Fibroblast of skin of right biceps (primary cell): ENCODE results near the gene EML4.
A peak's percentile ranks its signal among the peaks of the same experiment; 100 is the strongest.

ENCODE experiments used
- DNase-seq: peaks from one replicate; pipeline ENCODE4 v3.0.0-alpha.2; 2013

Gene EML4

DNA sequence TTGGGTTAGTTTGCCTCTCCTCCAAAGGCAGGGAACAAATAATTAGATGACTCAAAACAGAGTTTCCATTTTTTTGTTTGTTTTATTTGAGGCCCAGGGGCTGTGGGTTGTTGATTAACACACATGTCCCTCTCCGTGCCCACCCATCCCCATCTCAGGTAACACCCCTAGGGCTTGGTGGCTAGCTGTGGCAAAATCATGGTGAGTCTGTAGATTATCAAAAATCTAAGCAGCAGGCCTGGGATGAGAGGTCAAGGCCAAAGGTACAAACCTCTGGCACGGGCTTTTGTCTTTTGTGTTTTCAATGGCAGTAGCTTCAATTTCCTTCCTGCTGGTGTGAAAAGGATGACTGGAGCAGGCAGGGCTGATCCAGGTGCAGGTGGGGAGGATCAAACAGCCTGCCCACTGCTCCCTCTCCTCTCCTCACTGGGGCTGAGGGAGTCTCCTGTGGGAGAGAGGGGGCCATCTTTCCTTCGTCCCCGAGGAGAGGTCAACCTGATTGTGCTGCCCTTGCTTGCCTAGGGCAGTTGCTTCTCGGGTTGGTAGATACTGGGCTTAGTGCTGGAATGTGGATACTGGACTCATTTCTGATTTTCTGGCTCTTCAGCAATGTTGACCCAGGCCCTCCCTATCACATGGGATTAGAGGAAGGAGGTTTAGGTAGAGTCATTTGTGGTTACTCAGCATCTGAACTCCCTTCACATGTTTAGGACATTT is 31.9 kb upstream of the EML4 start:
- no peak for DNase-seq

DNA sequence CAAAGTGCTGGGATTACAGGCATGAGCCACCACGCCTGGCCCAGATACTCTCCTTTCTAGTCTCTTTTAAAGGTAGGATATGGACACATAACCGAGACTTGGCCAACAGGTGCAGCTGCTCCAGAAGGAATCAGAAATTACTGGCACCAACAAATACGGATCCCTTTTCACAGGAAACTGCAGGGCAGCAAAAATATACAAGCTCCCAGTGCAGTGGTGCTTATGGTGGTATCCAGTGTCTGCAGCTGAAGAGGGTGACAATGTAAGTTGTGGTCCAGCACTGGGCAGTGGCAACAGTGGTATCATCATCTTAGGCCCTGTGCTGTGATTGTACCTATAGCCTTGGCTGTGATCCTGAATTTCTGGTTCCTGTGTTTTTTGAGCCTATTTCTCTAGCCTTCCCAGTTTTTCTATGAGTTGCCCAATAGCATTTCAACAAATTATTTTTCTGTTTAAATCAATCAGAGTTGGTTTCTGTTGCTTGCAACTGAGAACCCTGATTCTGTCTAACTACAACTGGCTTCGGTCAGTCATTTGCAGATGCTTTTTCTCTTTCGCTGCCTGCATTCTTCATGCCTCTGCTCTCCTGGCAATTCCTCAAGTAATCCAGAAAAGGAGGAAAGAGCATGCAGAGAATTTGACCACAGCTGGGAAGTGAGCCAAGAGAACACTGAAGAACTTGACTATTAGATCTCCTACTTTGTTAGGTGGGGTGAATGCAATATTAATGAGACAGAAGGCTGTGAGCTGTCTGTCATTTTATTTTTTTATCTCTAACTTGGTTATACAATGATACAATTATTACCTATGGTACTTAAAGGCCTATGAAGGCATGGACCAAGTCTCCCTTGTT is 30.8 kb upstream of the EML4 start:
- DNase-seq: peak; percentile 100

DNA sequence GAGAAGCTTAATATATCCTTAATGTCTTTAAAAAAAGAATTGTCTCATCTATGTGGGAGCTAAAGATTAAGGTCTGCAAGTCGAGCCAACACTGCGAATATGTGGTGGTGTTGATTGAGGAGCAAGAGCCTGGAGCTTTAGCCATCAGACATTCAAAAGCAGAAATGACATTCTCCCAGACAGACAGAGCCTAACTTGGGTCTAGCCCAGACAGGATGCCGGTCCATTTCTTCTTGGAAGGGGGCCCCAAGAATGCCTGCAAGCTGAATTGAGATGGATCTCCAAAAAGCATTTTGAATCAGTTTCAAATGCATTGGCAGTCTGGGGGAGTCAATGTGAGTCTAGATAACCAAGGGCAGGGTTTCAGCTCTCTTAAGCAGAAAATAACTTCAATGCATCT is 30.1 kb upstream of the EML4 start:
- peak; percentile 46 for DNase-seq

DNA sequence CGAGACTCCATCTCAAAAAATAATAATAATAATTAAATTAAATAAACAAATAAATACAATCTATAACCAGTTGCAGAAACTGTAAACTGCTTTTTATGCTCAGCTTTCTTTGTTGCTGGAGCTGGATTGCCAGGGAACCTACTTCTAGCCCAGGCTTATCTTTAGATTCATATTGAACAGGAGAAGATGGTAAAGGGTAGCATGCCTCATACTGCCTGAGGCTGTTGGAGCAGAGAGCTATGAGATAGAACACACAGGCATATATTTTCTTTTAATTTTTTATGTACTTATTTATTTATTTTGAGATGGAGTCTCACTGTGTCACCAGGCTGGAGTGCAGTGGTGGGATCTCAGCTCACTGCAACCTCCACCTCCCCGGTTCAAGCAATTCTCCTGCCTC is 28.7 kb upstream of the EML4 start:
- no peak for DNase-seq

DNA sequence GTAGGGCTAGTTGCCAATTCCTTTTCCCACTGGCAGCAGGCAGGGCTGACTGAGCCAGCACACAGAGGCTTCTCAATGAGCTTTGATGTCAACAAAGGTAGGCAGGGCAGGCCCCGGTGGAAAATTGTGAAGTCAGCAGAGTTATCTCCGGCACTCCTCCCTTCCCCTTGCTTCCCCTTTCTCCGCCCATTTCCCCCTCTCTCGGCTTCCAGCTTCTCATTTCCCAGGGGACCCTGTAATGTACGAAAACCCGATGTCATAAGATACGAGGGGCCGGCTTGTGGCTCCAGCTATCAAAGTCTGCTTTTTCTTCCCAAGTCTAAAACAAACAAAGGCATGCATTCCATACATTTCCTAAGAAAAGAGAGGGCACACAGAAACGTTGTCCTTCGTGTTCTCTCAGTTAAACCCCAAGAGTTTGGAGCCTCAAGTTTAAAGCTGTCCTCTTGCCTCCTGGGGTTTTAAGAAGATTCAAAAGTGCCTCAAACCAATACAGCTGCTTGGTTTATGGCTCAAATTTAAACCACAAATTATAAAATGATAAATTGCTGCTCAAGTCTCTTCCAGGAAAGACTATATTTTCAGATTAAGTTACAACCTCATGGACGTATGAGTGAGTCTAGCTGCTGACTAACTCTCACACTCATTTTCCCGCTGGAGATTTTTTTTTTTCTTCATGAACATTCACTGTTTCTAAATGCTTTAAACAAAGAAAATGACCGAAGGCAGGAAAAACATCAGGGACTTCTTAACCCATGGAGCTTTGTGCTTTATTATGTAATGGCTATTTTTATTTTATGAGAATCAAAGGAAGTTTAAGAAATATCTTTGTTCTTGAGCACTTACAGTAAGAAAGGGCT is 27.2 kb upstream of the EML4 start:
- peak; percentile 98 for DNase-seq

DNA sequence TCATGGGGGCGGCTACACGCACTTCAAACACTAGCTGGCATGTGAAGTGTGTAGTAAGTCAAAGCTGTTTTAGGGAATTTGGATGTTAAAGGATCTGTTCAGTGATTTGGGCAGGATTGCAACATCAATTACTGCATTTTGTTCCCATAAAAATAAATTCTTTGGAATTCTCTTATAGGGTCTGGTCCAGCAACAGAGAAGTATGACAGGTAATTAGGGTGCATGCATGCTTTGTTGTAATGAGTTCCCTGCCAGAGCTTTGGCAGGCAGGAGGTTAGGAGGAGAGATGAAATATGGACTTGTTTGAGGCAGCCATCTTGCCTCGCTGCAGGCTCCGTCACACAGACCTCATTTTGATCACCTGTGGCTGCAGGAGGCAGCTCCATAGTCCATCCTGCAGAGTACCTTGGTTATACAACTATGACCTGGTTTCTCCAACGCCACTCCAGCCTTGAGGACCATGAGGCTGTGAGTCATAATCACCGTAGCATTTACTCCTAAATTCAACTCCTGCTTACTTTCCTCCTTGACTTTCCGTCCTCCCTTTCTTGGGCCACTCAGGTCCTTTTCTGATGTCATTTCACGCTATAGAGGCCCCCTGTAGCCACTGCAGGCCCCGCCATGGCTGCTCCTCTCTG is 26.5 kb upstream of the EML4 start:
- DNase-seq: no peak

DNA sequence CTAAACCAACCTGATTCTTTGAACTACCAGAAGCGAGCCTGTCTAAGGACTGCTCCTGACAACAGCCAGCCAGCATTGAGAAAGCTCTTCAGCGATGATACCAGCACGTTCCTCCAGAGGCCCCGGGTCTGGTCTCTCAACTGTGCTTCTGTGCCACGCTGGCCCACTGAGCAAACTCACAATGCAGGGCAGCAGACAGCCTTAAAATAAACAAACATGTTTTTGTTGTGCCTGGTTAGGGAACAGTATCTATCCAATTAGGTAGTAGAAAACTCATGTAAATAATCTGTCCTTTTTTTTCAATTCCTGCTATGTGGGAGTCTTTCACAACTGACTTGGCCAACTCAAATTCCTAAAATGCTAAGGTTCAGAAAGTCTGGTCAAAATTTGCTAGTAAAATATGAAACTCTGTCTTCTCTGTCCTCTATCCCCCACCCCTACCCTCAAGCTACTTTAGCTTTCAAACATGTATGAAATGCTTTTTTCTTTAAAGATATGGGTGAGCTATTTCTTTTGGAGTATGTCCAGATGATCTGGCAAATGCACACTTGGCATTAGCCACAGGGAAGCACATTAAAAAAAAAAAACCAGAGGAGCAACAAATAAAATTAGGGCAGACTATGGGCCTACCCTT is 21.4 kb upstream of the EML4 start:
- peak; percentile 68 for DNase-seq

DNA sequence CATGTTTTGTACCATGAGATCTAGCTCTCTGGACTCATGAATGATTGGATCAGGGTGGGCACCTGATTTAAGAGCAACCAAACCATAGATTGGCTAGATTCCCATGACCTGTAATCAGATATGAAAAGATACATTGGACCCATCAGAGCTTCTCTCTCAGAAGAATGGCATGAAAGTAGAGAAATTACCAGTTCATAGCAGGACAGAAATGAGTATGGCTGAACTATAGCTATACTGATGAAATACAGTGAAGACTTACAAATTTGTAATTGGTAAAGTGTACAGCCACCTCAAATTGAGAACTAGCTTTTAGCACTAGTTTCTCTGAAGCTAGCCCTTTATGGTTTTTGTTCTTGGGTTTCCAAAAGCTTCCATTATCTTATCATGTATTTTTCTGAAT is 19.0 kb upstream of the EML4 start:
- no peak for DNase-seq

DNA sequence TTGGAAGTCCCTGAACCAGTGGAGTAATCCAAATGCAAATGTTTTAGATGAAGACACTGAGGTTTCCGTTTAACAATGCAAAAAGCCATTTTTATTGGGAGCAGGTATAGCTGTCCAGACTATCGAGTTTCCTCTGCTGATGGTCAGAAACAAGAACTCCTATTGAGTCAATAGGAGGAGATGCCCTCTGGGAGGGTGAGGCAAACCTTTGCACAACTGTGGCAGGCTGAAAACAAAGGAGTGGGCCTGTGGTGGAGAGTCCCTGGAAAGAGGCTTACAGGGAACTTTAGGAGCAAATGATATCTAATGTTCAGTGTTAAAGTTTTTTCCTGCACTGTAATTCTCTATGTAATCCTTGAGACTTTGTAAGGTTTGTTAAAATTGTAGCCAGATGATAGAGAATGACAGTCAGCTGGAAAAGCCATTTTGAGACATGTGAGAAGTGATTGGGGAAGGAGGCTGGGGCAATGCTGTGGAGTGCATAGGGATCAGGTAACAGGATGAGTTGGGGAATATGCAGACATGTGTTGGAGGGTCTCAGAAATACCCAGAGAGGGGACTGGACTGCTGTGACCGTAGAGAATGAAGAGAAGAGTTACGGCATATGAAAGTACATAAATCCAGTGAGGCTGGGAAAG is 15.1 kb upstream of the EML4 start:
- no peak for DNase-seq

DNA sequence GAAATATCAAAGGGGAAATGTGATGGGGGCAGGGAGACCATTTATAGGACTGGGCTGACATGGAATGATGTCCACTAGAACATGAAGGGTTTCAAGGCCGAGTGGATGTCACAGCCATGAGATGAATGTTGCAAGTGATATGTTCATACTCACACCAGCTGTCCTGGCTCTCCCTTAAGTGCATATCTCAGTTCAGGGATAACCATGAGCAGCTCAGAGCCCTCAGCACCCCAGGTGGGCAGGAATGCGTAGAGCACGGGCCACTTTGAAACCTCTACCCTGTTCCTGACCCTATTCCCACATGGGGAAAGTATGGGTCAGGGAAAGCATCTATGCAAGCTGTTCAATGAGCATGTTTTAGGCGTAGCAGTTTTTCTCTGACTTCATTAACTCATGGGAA is 12.4 kb upstream of the EML4 start:
- DNase-seq: no peak

DNA sequence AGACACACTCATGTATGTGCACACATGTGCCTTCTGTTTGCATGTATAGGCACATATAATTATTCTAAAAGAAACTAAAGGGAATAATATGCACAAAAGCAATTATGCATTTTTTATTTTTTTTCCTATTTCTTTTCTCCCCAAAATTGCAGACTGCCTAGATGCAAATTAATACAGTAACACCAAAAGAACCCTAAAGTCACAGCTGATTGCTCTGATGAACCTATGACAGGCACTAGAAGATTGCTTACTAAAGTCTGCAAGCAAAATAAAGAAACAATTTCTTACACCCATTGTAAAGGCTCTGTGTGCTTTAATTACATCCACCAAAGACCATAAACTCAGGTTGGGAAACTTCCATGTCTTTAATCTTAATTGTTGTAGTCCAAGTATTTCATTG is 7.7 kb upstream of the EML4 start:
- no peak for DNase-seq

DNA sequence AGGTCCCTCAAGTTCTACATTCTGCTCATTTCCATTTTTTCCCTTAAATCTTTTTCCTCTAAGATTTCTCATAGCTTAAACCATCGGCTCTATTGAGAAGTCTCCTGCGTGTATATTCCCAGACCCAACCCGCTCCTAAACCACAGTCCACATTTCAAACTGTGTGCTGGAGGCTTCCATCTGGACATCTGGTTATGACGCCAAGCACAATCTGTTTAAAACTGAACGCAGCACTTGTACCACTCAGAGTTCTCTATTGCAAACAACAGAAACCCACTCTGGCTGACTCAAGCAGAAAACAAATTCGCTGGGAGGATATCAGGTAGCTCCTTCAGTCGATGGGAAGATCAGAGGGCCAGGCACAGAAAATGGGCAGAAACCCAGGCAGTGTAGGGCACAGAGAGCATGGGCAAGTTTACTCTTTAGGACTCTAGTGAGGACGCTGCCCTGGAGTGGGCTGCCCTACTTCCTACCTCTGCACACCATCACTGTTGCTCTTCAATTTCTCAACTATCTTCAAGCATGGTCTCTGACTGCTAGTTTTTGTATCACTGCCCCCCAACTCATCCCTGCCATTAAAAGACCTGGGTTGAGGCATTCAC is 5.6 kb upstream of the EML4 start:
- peak; percentile 14 for DNase-seq

DNA sequence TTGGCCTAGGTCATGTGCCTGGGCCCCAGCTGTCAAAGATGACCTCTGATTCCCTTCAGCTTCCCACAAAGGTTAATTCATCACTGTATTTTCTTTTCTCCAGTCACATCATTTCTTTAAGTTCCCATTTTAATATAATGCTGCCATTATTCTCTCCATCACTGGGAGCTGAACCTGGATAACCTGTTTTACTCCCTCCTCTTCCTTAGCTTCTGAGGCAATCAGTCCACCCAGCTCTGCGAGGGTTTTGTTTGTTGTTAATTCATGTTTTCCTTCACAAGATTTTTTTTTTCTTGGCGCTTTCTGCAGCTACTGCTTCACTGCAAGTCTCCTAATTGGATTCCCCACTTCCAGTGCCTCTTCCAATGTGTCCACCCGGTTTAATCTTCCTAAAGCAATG is 5.1 kb upstream of the EML4 start:
- DNase-seq: no peak

DNA sequence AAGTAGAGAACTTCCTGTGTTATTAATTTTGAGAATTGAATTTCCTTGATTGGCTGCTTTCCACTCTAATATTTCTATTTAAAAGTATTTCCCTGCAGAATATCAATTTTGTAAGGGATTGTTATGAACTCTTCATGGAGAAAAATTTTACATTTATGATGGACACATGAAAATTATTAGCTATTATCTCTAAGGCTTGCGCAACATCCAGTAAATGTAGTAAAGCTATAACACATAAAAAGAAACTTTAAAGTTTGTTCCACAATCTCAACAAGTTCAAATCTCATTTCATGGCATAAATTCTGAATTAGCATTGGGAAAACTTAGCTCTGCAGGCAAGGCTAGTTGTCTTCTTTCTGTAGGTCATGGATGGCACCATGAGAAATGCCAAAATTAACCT is 4.2 kb upstream of the EML4 start:
- no peak for DNase-seq

DNA sequence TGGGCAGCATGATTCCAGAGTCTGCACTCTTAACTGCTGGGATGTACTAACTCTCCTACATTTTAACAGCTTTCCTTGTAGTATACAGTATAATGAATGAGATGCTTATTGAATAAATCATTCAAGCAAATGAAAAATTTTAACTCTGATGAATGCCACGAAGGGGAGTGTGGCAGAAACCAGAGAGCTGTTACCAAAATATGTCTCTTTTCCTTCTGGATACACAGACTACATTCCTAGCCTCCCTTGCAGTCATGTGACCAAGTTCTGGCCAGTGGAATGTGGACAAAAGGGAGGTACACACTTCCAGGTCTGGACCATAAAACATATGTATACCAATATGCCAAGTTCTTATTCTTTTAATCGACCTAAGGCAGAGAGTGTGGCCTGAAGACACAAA is 1.7 kb upstream of the EML4 start:
- peak; percentile 34 for DNase-seq

DNA sequence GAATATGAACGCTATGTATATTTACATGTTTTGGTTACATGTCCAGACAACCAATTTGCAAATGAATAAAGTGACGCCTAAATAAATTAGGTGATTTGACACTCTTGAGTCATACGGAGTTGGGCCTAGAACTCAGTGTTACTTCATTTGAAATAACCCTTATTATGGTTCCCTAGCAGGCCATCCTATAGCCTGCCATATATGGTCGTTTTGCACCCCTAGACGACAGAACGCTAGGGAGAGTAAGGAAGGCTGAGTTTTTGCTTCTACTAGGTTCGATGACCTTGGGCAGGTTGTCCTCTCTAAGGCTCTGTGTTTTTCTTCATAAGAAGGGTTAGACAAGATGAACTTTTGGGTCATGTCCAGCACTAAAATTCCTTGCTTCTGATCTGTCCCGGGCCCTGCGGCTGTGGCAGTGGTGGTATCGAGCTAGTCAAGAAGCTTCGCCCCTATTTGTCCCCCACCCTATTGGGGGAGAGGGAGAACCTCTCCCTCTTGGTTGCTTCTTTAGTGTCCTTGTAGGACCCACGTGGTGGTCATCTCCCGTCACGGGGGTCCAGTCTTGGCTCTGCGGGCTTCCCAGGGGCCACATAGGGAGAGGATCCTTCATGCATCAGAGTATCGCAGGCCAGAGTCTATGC is 574 bp upstream of the EML4 start:
- no peak for DNase-seq

DNA sequence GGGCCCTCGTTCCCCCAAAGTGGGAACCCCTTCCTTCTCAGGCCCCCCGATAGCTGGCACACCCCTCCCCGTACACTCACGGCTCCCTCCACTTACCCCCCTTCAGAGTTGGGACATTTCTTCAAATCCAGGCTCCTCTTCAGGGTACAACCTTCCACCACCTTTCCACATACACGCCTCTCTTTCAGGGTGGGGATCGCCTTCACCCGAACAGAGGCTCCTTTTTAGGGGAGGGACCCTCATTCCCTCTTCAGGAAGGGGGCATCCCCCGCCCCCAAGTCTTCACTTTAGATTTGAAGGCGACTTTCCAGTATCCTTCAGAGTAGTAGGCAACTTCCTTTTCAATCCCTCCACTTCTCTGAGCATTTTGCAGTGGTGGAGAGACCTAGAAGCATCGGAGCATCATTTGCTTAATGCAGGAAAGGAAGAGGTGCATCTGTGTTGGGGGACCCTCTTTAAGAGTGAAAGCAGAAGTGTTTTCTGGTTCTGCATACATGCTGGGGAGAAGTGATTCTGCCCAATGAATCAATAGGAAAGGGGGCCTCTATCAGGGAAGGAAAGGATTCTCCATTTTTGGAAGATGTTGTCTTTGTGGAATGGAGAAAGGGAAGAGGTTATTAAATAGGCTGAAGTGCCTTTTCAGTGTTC is 845 bp downstream of the EML4 start:
- DNase-seq: no peak

DNA sequence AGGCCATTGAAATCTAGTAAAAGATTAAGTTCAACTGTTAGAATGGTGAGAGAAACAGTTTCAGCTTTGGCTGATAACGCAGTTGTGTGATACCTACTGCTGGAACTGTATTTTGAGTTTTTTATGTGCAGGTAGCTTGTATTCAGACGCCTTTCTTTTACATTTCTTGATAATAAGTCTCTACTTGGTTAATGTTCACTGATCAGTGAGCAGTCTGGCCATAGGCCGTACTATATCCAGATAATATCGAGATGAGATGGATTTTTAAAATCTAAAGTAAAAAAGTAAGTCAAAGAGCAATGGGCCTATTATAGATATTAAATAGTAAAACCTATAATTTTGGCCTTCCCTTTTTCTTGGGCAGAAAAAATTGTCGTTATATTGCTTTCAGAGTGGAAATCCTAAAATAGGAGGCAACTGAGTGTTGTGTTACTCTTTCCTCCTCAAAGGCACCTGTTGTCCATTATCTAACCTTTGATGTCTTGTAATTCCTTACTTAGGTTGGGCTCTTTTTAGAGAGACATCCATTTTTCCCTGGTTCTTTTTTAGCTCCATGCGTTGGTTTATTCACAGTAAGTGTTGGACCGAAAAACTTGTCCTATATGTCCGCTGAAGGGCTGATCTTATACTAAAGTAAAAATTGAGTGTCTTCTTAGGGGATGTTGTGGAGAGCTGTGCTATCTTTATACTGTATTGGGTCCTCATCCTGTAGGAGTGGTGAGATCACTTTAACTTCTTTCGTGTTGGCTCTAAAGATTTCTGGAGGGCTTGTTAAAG is 1.7 kb downstream of the EML4 start:
- no peak for DNase-seq

DNA sequence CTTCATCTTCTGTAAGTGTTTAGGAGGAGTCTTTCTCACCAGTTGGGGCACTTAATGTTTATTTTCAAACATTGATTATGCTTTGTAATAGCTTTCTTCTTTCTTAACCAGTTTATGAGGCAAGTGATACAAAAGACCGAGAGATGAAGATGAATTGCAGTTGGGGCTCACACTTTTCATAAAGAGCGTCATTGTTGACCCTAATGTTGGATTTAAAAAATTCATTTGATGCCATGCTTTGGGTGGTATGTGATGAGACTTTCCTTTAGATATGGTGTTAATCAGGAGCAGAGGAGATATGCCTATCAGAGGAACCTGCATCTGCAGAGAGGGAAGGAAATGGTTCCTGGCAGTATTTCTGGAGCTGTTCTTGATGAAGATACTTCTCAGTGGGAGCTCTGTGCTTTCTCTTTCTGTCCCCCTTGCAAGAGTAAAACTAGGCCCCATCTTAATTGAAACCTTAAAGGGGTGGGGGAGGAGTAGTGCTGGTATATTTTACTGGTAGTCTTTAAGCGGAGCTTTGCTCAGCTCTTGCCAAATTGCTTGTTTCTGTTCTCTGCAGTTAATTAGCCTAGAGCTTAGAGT is 2.3 kb downstream of the EML4 start:
- DNase-seq: peak; percentile 61
